Common myeloid progenitor, CD34-positive (primary cell): ENCODE results near the gene RADX.

ENCODE experiments used
- CTCF ChIA-PET: fragments of 350-600 bp; sonication (Branson Sonifier 250); formaldehyde crosslinking; loops from one replicate; lab custom pipeline; 2021; ENCODE audit warnings: antibody characterized with exemption; lab: Charles Lee
- POLR2A ChIA-PET: fragments of 350-600 bp; sonication (Branson Sonifier 250); formaldehyde crosslinking; loops from one replicate; lab custom pipeline; 2021; ENCODE audit warnings: antibody characterized with exemption; lab: Charles Lee
- DNase-seq, 3 donors: peaks; one replicate each; pipeline versions ENCODE4 v3.0.0 to v3.0.0-alpha.2; 2013
- H3K27ac ChIP-seq, 2 experiments: 1 replicate in 1 of 2; 2 replicates in 1 of 2; pipeline ENCODE4 v1.7.0; 2013; ENCODE audit warnings: inconsistent platforms in 2 of 2, low read length in 2 of 2, mild to moderate bottlenecking in 2 of 2, low read depth in 1 of 2, moderate library complexity in 1 of 2; ENCODE audit not compliant: severe bottlenecking in 2 of 2, insufficient read depth in 1 of 2, poor library complexity in 1 of 2
- H3K27me3 ChIP-seq, 5 experiments: replicated peaks in 2 of 5; 1 replicate in 3 of 5; 2 replicates in 2 of 5; pipeline versions ENCODE4 v1.6.1 to v1.7.0; 2013; ENCODE audit warnings: low read length in 4 of 5, mild to moderate bottlenecking in 2 of 5, moderate library complexity in 2 of 5, inconsistent platforms in 1 of 5; ENCODE audit not compliant: insufficient read depth in 5 of 5, control insufficient read depth in 4 of 5
- H3K36me3 ChIP-seq, 4 experiments: 1 replicate in 2 of 4; 2 replicates in 2 of 4; pipeline versions ENCODE4 v1.6.1 to v1.7.0; 2013; ENCODE audit warnings: low read length in 3 of 4, control low read depth in 1 of 4, mild to moderate bottlenecking in 1 of 4; ENCODE audit not compliant: control insufficient read depth in 4 of 4, insufficient read depth in 4 of 4
- H3K4me1 ChIP-seq, 4 experiments: 1 replicate in 3 of 4; 2 replicates in 1 of 4; pipeline versions ENCODE4 v1.6.1 to v1.7.1; 2013; ENCODE audit warnings: low read length in 3 of 4, mild to moderate bottlenecking in 3 of 4, control low read depth in 1 of 4, inconsistent platforms in 1 of 4, moderate library complexity in 1 of 4; ENCODE audit not compliant: control insufficient read depth in 4 of 4, insufficient read depth in 4 of 4; ENCODE audit errors: control extremely low read depth in 1 of 4
- H3K4me3 ChIP-seq, 7 experiments: 1 replicate in 4 of 7; 2 replicates in 3 of 7; pipeline versions ENCODE4 v1.5.1 to v1.7.0; 2013; ENCODE audit warnings: mild to moderate bottlenecking in 7 of 7, low read length in 6 of 7, moderate library complexity in 6 of 7, inconsistent platforms in 2 of 7, low read depth in 2 of 7, control low read depth in 1 of 7; ENCODE audit not compliant: insufficient read depth in 4 of 7, control insufficient read depth in 1 of 7; ENCODE audit errors: extremely low read depth in 1 of 7
- H3K9me3 ChIP-seq, 5 experiments: 1 replicate in 4 of 5; 2 replicates in 1 of 5; pipeline versions ENCODE4 v1.6.1 to v1.7.1; 2013; ENCODE audit warnings: low read length in 4 of 5, mild to moderate bottlenecking in 2 of 5, inconsistent platforms in 1 of 5, low read depth in 1 of 5, moderate library complexity in 1 of 5; ENCODE audit not compliant: control insufficient read depth in 4 of 5, insufficient read depth in 2 of 5; ENCODE audit errors: control extremely low read depth in 1 of 5
- WGBS: methylation state at CpG from one replicate; pipeline ENCODE4 v1.1.5; 2013; ENCODE audit not compliant: insufficient coverage; 5-methylcytosine and 5-hydroxymethylcytosine counted together

RADX gene

DNA sequence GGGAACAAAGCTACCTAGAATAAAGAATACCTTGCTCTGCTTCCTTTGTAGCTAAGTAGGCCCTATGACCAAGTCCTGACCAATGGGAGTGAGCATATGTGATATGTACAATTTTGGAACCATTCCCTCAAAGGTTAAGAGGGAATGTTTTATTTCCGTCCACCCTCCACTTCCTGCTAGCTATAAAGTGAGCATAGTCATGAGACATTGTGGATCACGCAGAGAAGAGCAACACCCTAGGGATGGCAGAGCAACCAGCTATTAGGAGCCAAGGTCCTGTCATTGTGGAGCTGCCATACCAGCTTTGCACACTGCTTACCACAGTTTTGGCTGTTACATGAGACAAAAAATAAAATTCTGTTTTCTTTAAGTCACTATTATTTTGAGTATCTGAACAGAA, 68.9 kb downstream of the RADX start:
- 17% methylated on average over 1 of the region's 2 CpGs for WGBS
- Histone ChIP-seq H3K27me3 (peaks cover 0 to 6% (median 0%) of the 10 kb centered on the region in 5 experiments), H3K4me3 (no peak overlapping the region), H3K9me3 (no peaks in the 10 kb centered on the region), H3K36me3 (no peaks in the 10 kb centered on the region), H3K4me1 (no peaks in the 10 kb centered on the region), H3K27ac (no peak overlapping the region)
- ChIA-PET POLR2A (no interaction called here), CTCF (no interaction called here)
- no peak for DNase-seq

DNA sequence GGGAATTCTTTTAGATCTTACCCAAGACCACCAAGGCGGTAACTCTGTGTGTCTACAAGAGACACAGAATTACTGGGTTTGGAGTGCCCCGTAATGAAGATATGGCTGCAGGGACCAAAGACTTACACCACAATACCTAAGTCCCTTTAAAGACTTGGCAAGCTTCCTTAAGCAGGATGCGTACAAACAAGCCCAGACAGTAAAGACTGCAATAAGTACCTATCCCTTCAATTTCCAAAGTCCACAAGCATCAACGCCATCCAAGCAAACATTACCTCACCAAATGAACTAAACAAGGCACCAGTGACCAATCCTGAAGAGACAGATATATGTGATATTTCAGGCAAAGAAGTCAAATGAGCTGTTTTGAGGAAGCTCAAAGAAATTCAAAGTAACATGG, 72.4 kb downstream of the RADX start:
- DNase-seq, result no peak
- Histone ChIP-seq H3K4me3 (no peak overlapping the region), H3K9me3 (no peaks in the 10 kb centered on the region), H3K36me3 (no peaks in the 10 kb centered on the region), H3K27me3 (peaks cover 0 to 6% (median 0%) of the 10 kb centered on the region in 5 experiments), H3K27ac (no peak overlapping the region), H3K4me1 (no peaks in the 10 kb centered on the region)
- POLR2A ChIA-PET, result no interaction called here
- 87% methylated on average over 3 of the region's 4 CpGs for WGBS
- CTCF ChIA-PET, result no interaction called here

DNA sequence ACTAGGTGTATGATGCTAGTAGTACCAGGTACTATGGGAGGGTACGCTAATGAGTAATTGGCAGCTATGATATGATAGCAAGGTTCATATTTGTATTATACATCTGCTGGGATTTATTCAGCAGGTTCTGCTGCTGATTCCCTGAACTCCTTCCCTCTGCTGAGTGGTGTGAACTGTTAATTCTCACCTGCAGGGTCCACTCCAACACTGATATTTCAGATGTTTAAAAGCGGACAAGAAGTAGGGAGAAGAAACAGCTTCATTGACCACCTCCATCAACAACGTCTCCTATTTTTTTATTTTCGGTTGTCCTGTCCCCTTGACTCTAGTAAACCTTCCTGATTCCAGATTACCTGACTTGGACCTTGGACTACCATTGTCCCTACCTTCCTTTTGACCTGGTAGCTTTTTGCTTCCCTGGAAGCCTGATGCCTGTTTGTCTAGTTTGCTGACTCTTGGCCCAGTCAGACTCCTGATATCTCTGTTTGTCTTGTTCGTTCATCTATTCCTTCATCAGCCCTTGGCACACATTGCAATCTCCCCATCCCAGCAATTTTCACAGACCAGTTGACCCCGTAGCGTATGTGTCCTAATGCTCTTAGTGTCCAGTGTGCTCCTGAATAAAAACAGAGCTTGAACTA, 80.8 kb downstream of the RADX start:
- Histone ChIP-seq H3K4me1 (no peaks in the 10 kb centered on the region), H3K27ac (no peak overlapping the region), H3K27me3 (peaks cover 0 to 5% (median 0%) of the 10 kb centered on the region in 5 experiments), H3K36me3 (no peaks in the 10 kb centered on the region), H3K4me3 (no peak overlapping the region), H3K9me3 (no peaks in the 10 kb centered on the region)
- 87% methylated on average over 5 of the region's 7 CpGs for WGBS
- DNase-seq, result no peak
- ChIA-PET POLR2A (no interaction called here), CTCF (no interaction called here)

DNA sequence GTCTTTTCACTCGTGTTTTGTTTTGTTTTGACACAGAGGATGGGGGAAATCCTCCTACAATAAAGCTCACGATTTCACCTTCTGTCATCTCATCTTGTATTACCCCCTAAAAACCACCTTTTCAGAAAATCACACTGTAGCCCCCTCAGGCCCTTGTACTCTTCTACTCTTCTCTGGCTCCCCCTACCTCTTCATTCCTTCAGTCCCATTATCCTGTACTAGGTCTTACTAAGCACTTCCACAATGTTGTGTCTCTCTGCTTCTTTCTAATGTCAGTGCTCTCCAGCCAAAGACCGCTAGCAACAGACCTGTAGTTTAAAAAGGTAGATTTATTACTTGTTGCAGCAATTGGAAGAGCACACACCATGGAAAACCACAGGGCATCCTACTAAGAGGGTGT, 84.7 kb downstream of the RADX start:
- CTCF ChIA-PET, result no interaction called here
- POLR2A ChIA-PET, result no interaction called here
- 35% methylated on average over 3 of the region's 3 CpGs for WGBS

DNA sequence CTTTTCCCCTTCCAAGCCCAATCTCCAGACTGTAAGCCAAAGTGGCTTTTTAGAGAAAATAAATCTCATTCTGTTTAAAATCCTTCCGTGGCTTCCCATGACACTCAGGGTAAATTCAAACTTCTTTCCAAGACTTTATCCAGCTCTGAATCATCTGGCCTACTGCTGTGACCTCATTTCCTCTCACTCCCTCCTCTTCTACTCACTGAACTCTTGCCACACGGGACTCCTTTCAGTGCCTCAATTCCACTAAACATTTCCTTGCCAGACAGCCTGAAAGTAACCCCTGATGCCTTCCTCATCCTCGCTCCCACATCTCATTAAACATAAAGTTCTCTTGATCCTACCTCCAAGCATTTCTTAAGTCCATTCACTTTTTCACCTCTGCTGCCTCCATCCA, 86.9 kb downstream of the RADX start:
- Histone ChIP-seq H3K4me3 (no peak overlapping the region), H3K9me3 (no peaks in the 10 kb centered on the region), H3K27ac (no peak overlapping the region), H3K27me3 (peaks cover 0 to 15% (median 0%) of the 10 kb centered on the region in 5 experiments), H3K4me1 (no peaks in the 10 kb centered on the region), H3K36me3 (no peaks in the 10 kb centered on the region)
- DNase-seq, result no peak
- WGBS, result 69% methylated on average over 3 of the region's 3 CpGs
- ChIA-PET POLR2A (no interaction called here), CTCF (interaction anchor here (0.6 kb wide), 1 partner anchor 970 kb away, joined by 3 read pairs; no protein-coding TSS in a partner anchor)

More for the DNA sequence above, 84.7 kb downstream of the RADX start:
- no peaks in the 10 kb centered on the region for H3K36me3 ChIP-seq
- no peak overlapping the region for H3K4me3 ChIP-seq
- peaks cover 0 to 15% (median 0%) of the 10 kb centered on the region in 5 experiments for H3K27me3 ChIP-seq
- no peaks in the 10 kb centered on the region for H3K4me1 ChIP-seq
- no peak for DNase-seq
- H3K27ac ChIP-seq, result no peak overlapping the region
- no peaks in the 10 kb centered on the region for H3K9me3 ChIP-seq

DNA sequence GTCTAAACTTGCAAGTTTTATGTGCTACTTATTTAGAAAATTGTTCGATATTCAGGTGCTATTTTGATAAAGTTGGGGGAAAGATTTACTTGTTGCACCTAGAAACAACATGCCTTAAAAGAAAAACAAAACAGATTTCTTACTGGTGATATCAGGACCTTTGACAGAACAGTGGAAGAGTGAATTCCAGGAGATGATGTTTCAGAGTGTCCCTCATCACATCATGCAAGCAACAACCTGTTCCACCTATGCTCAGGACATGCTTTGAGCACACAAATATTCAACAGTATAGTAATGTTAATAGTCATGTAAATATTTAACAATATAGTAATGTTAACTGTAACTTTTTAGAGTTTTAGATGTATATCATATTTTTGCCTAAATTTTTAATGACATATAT, 90.9 kb downstream of the RADX start:
- H3K4me3 ChIP-seq, result no peak overlapping the region
- H3K36me3 ChIP-seq, result no peaks in the 10 kb centered on the region
- H3K9me3 ChIP-seq, result no peaks in the 10 kb centered on the region
- H3K27me3 ChIP-seq, result peaks cover 0 to 13% (median 0%) of the 10 kb centered on the region in 5 experiments
- no peak for DNase-seq
- no CpG with 5 or more reads among the region's 1 CpG for WGBS
- ChIA-PET CTCF (no interaction called here), POLR2A (no interaction called here)
- H3K4me1 ChIP-seq, result no peaks in the 10 kb centered on the region
- H3K27ac ChIP-seq, result no peak overlapping the region

DNA sequence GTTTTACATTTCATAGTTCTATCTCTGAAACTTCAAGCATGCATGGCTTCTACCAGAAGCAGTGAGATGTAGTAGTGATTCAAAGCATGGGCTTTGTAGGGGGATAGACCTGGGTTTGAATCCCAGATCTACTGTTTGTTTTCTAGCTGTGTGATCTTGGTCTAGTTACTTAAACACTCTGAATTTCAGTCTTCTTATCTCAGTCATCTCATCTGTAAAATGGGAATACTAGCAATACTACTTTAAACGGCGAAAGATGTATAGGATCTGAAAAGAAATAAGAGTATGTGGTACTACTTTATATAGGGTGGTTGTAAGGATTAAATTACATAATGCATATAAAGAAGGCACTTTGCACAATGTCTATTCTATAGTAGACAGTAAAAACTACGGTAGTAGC, 94.7 kb downstream of the RADX start:
- Histone ChIP-seq H3K9me3 (no peaks in the 10 kb centered on the region), H3K36me3 (no peaks in the 10 kb centered on the region), H3K27ac (no peak overlapping the region), H3K27me3 (peaks cover 0 to 2% (median 0%) of the 10 kb centered on the region in 5 experiments), H3K4me1 (no peaks in the 10 kb centered on the region), H3K4me3 (no peak overlapping the region)
- ChIA-PET POLR2A (no interaction called here), CTCF (no interaction called here)
- no peak for DNase-seq
- no CpG with 5 or more reads among the region's 3 CpGs for WGBS
